Adrenal gland (tissue), 5 donors: Measurements from ENCODE around the gene VSIG1.

Source experiments
- POLR2A ChIP-seq, 2 donors: fragments of 450-650 bp; IDR thresholded peaks; one replicate each; pipeline ENCODE4 v1.6.1; 2017; ENCODE audit warnings: antibody characterized with exemption in 2 of 2, mild to moderate bottlenecking in 2 of 2, moderate library complexity in 1 of 2
- TF ChIP-seq, protein P1 (sequence below), 6 experiments: fragments of 450-650 bp in 4 of 6; fragments of 200-600 bp in 2 of 6; sonication (generic) in 1 of 6; IDR thresholded peaks; 1 replicate in 5 of 6; 2 replicates in 1 of 6; pipeline versions ENCODE4 v1.5.1 to v1.8.0; 2016 to 2021; ENCODE audit warnings: antibody characterized with exemption in 6 of 6, mild to moderate bottlenecking in 2 of 6, moderate library complexity in 1 of 6
- donor health status: DM: no; HTN: no; CAD: no.

DNA sequence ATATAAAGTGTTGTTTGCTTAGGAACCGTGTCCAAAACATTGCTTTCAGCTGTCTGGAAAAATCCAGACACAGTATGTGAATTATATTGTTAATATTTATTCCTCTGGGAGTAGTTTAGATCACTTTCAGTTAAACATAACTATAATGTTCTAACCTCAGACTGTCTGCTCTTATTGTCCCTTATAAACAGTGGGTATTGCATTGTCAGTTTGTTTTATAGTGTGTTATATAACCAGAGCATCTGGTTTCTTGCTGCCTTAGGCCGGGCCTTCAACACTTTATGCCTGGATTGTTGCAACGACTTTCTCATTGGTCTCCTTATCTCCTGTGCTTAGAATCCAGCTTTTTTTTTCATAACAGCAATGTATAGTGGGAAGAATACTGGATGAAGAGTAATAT lies 73.1 kb downstream of the VSIG1 start:
- TF ChIP-seq, protein P1, sequence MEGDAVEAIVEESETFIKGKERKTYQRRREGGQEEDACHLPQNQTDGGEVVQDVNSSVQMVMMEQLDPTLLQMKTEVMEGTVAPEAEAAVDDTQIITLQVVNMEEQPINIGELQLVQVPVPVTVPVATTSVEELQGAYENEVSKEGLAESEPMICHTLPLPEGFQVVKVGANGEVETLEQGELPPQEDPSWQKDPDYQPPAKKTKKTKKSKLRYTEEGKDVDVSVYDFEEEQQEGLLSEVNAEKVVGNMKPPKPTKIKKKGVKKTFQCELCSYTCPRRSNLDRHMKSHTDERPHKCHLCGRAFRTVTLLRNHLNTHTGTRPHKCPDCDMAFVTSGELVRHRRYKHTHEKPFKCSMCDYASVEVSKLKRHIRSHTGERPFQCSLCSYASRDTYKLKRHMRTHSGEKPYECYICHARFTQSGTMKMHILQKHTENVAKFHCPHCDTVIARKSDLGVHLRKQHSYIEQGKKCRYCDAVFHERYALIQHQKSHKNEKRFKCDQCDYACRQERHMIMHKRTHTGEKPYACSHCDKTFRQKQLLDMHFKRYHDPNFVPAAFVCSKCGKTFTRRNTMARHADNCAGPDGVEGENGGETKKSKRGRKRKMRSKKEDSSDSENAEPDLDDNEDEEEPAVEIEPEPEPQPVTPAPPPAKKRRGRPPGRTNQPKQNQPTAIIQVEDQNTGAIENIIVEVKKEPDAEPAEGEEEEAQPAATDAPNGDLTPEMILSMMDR (IDR thresholded peaks at IDR 0.05): no peak
- no peak for TF ChIP-seq POLR2A (IDR thresholded peaks at IDR 0.05)
